ENCODE results near the gene NSD2.

GRCh38 chr4:1834047-1834775, 37.0 kb upstream of the NSD2 start:
- TF ChIP-seq CTCF (IDR thresholded peaks at IDR 0.05; ENCODE audit: low read depth, low read length) (no peak), POLR2A (IDR thresholded peaks at IDR 0.05; ENCODE audit: extremely low read depth, insufficient read length) (no peak), MYC (IDR thresholded peaks at IDR 0.05; ENCODE audit: low read depth, low read length) (no peak)
